Subcutaneous abdominal adipose tissue (tissue), 5 donors: ENCODE data around the gene ANXA1.

Source experiments
- H3K27ac ChIP-seq: one replicate; pipeline ENCODE4 v1.7.0; 2013; ENCODE audit warnings: low read depth, mild to moderate bottlenecking, inconsistent platforms, low read length, moderate library complexity
- H3K27me3 ChIP-seq, 5 donors: one replicate each; pipeline ENCODE4 v1.7.0; 2013; ENCODE audit warnings: low read length in 5 of 5, inconsistent platforms in 1 of 5; ENCODE audit not compliant: control insufficient read depth in 5 of 5, insufficient read depth in 4 of 5
- H3K36me3 ChIP-seq, 5 donors: one replicate each; pipeline ENCODE4 v1.7.0; 2013; ENCODE audit warnings: low read length in 5 of 5; ENCODE audit not compliant: control insufficient read depth in 5 of 5, insufficient read depth in 5 of 5
- H3K4me1 ChIP-seq, 5 donors: one replicate each; pipeline ENCODE4 v1.7.0; 2013; ENCODE audit warnings: low read length in 5 of 5, mild to moderate bottlenecking in 3 of 5, moderate library complexity in 1 of 5; ENCODE audit not compliant: control insufficient read depth in 5 of 5, insufficient read depth in 5 of 5
- H3K4me3 ChIP-seq, 5 donors: one replicate each; pipeline ENCODE4 v1.7.0; 2013; ENCODE audit warnings: low read length in 5 of 5, low read depth in 1 of 5
- H3K9ac ChIP-seq, 5 donors: one replicate each; pipeline ENCODE4 v1.7.0; 2013; ENCODE audit warnings: low read length in 5 of 5, mild to moderate bottlenecking in 4 of 5, moderate library complexity in 3 of 5
- H3K9me3 ChIP-seq, 5 donors: one replicate each; pipeline ENCODE4 v1.7.0; 2013; ENCODE audit warnings: low read length in 5 of 5; ENCODE audit not compliant: control insufficient read depth in 5 of 5
- donor health status: healthy.
- donor health status: healthy.
- donor health status: healthy.
- donor health status: healthy.
- donor health status: healthy.

Gene ANXA1

GRCh38 chr9:73162987-73163768 is 11.5 kb downstream of the ANXA1 start:
- Histone ChIP-seq H3K27me3 (no peaks in the 10 kb centered on the region), H3K4me1 (peaks cover 0 to 20% (median 4%) of the 10 kb centered on the region in 5 donors), H3K27ac (peak overlapping the region; percentile 52), H3K9ac (no peak overlapping the region), H3K4me3 (no peak overlapping the region), H3K9me3 (no peaks in the 10 kb centered on the region), H3K36me3 (peaks cover 93 to 100% (median 98%) of the 10 kb centered on the region in 5 donors)

- peak overlapping the region; percentile 25 for H3K27ac ChIP-seq
- peak overlapping the region in 1 of 5 donors; percentile 3 for H3K9ac ChIP-seq
- no peak overlapping the region for H3K4me3 ChIP-seq
- peaks cover 82 to 98% (median 93%) of the 10 kb centered on the region in 5 donors for H3K36me3 ChIP-seq
- H3K27me3 ChIP-seq = no peaks in the 10 kb centered on the region
- peaks cover 0 to 4% (median 0%) of the 10 kb centered on the region in 5 donors for H3K4me1 ChIP-seq
- no peaks in the 10 kb centered on the region for H3K9me3 ChIP-seq
Measured at GRCh38 chr9:73165911-73166310, 14.2 kb downstream of the ANXA1 start.

GRCh38 chr9:73166468-73166867 is 14.8 kb downstream of the ANXA1 start:
- Histone ChIP-seq H3K4me1 (peaks cover 0 to 3% (median 0%) of the 10 kb centered on the region in 5 donors), H3K9ac (no peak overlapping the region), H3K27ac (peak overlapping the region; percentile 27), H3K27me3 (no peaks in the 10 kb centered on the region), H3K36me3 (peaks cover 77 to 95% (median 89%) of the 10 kb centered on the region in 5 donors), H3K9me3 (no peaks in the 10 kb centered on the region), H3K4me3 (no peak overlapping the region)

- peaks cover 67 to 85% (median 78%) of the 10 kb centered on the region in 5 donors for H3K36me3 ChIP-seq
- no peaks in the 10 kb centered on the region for H3K9me3 ChIP-seq
- H3K4me3 ChIP-seq = no peak overlapping the region
- H3K27ac ChIP-seq = peak overlapping the region; percentile 27
- H3K4me1 ChIP-seq = peaks cover 0 to 3% (median 0%) of the 10 kb centered on the region in 5 donors
- H3K27me3 ChIP-seq = no peaks in the 10 kb centered on the region
- H3K9ac ChIP-seq = no peak overlapping the region
Measured at GRCh38 chr9:73167614-73168013, 15.9 kb downstream of the ANXA1 start.

- Histone ChIP-seq H3K36me3 (peaks cover 59 to 77% (median 70%) of the 10 kb centered on the region in 5 donors), H3K4me1 (peaks cover 0 to 3% (median 0%) of the 10 kb centered on the region in 5 donors), H3K27ac (peak overlapping the region; percentile 31)
Measured at GRCh38 chr9:73168298-73168934, 16.8 kb downstream of the ANXA1 start.

GRCh38 chr9:73170185-73170957 is 18.7 kb downstream of the ANXA1 start:
- no peaks in the 10 kb centered on the region for H3K27me3 ChIP-seq
- no peaks in the 10 kb centered on the region for H3K9me3 ChIP-seq
- peaks cover 42 to 58% (median 50%) of the 10 kb centered on the region in 5 donors for H3K36me3 ChIP-seq
- no peak overlapping the region for H3K27ac ChIP-seq
- H3K4me3 ChIP-seq = no peak overlapping the region
- H3K4me1 ChIP-seq = peaks cover 0 to 3% (median 0%) of the 10 kb centered on the region in 5 donors
- H3K9ac ChIP-seq = no peak overlapping the region

More at GRCh38 chr9:73168298-73168934, 16.8 kb downstream of the ANXA1 start:
- H3K9ac ChIP-seq = no peak overlapping the region
- H3K4me3 ChIP-seq = no peak overlapping the region
- no peaks in the 10 kb centered on the region for H3K27me3 ChIP-seq
- H3K9me3 ChIP-seq = no peaks in the 10 kb centered on the region

GRCh38 chr9:73172901-73173215 is 21.2 kb downstream of the ANXA1 start:
- no peak overlapping the region for H3K9ac ChIP-seq
- no peak overlapping the region for H3K27ac ChIP-seq
- peaks cover 0 to 3% (median 0%) of the 10 kb centered on the region in 5 donors for H3K4me1 ChIP-seq
- H3K27me3 ChIP-seq = no peaks in the 10 kb centered on the region
- no peaks in the 10 kb centered on the region for H3K9me3 ChIP-seq
- H3K36me3 ChIP-seq = peaks cover 17 to 34% (median 26%) of the 10 kb centered on the region in 5 donors
- no peak overlapping the region for H3K4me3 ChIP-seq

- Histone ChIP-seq H3K27me3 (no peaks in the 10 kb centered on the region), H3K36me3 (peaks cover 8 to 25% (median 17%) of the 10 kb centered on the region in 5 donors), H3K27ac (no peak overlapping the region), H3K4me3 (no peak overlapping the region), H3K4me1 (no peaks in the 10 kb centered on the region), H3K9ac (no peak overlapping the region), H3K9me3 (no peaks in the 10 kb centered on the region)
Measured at GRCh38 chr9:73173557-73174329, 22.1 kb downstream of the ANXA1 start.

GRCh38 chr9:73174330-73174980 is 22.8 kb downstream of the ANXA1 start:
- Histone ChIP-seq H3K4me1 (peaks cover 0 to under 1% (median 0%) of the 10 kb centered on the region in 5 donors), H3K27me3 (no peaks in the 10 kb centered on the region), H3K4me3 (no peak overlapping the region), H3K9me3 (no peaks in the 10 kb centered on the region), H3K27ac (no peak overlapping the region), H3K36me3 (peaks cover 1 to 18% (median 10%) of the 10 kb centered on the region in 5 donors), H3K9ac (no peak overlapping the region)
